PC-3 (cell line): ENCODE measurements around the gene TBX5. TPM values are rescaled to one million over a fixed set of nuclear protein-coding genes. Genes with fewer than 3 reads are reported as not detected.

Source experiments
- ATAC-seq: fragments of 200-7000 bp; cut with Tn5 transposase; 2 replicates; pipeline ENCODE4 v1.9.1; 2020; ENCODE audit warnings: mild to moderate bottlenecking, moderate library complexity
- BruUV-seq: library from RNA; stranded (reverse); fragments of 400-500 nt; replicated peaks from 2 replicates; lab custom pipeline; 2021; lab: Mats Ljungman, UMichigan
- CTCF ChIA-PET: fragments of 300-600 bp; sonication (Branson Sonifier 250); formaldehyde crosslinking; loops from one replicate; lab custom pipeline; 2022; ENCODE audit warnings: antibody characterized with exemption; lab: Charles Lee
- POLR2A ChIA-PET: fragments of 300-600 bp; sonication (Branson Sonifier 250); formaldehyde crosslinking; loops from one replicate; lab custom pipeline; 2022; ENCODE audit warnings: antibody characterized with exemption; ENCODE audit not compliant: unreplicated experiment; lab: Charles Lee
- DNase-seq: peaks from one replicate; pipeline ENCODE4 v3.0.0-alpha.2; 2015
- H2AFZ ChIP-seq: fragments of 300-600 bp; sonication (generic); 2 replicates; pipeline ENCODE4 v1.6.0; 2016; ENCODE audit warnings: antibody characterized with exemption, low read length
- H3F3A ChIP-seq: fragments of 300-600 bp; sonication (generic); one replicate; pipeline ENCODE4 v1.6.0; 2017; ENCODE audit warnings: antibody characterized with exemption, low read length, control low read depth, mild to moderate bottlenecking; ENCODE audit not compliant: unreplicated experiment
- H3K27ac ChIP-seq: fragments of 300-600 bp; sonication (generic); 2 replicates; pipeline ENCODE4 v1.5.1; 2016; ENCODE audit warnings: mild to moderate bottlenecking, low read length
- H3K27me3 ChIP-seq: fragments of 300-600 bp; sonication (generic); 2 replicates; pipeline ENCODE4 v1.6.1; 2016; ENCODE audit warnings: low read length, mixed read lengths
- H3K36me3 ChIP-seq: fragments of 300-600 bp; sonication (generic); 2 replicates; pipeline ENCODE4 v1.6.1; 2016; ENCODE audit warnings: low read depth, mixed run types, low read length, mixed read lengths
- H3K4me1 ChIP-seq: fragments of 300-600 bp; sonication (generic); 2 replicates; pipeline ENCODE4 v1.5.1; 2016; ENCODE audit warnings: low read length; ENCODE audit not compliant: insufficient read depth
- H3K4me2 ChIP-seq: fragments of 300-600 bp; sonication (generic); 2 replicates; pipeline ENCODE4 v1.6.0; 2016; ENCODE audit warnings: low read length
- H3K4me3 ChIP-seq: fragments of 300-600 bp; sonication (generic); 2 replicates; pipeline ENCODE4 v1.5.1; 2016; ENCODE audit warnings: mild to moderate bottlenecking, low read length, mixed read lengths
- H3K79me2 ChIP-seq: fragments of 300-600 bp; sonication (generic); 2 replicates; pipeline ENCODE4 v1.6.1; 2017; ENCODE audit warnings: low read length, mixed read lengths
- H3K9ac ChIP-seq: fragments of 300-600 bp; sonication (generic); 2 replicates; pipeline ENCODE4 v1.6.0; 2016; ENCODE audit warnings: mild to moderate bottlenecking, low read length
- H3K9me2 ChIP-seq: fragments of 300-600 bp; sonication (generic); replicated peaks from 2 replicates; pipeline ENCODE4 v1.6.1; 2016; ENCODE audit warnings: mixed run types, low read length, mixed read lengths
- H3K9me3 ChIP-seq: fragments of 300-600 bp; sonication (generic); 2 replicates; pipeline ENCODE4 v1.6.1; 2016; ENCODE audit warnings: low read length, mixed read lengths
- H4K20me1 ChIP-seq: fragments of 300-600 bp; sonication (generic); 2 replicates; pipeline ENCODE4 v1.6.1; 2016; ENCODE audit warnings: low read length, mixed read lengths
- EZH2 ChIP-seq: fragments of 300-600 bp; sonication (generic); IDR thresholded peaks from one replicate; pipeline ENCODE4 v1.6.1; 2017; ENCODE audit warnings: antibody characterized with exemption, mild to moderate bottlenecking, low read length; ENCODE audit not compliant: unreplicated experiment
- EZH2phosphoT487 ChIP-seq: fragments of 300-600 bp; sonication (generic); IDR thresholded peaks from 2 replicates; pipeline ENCODE4 v1.6.1; 2018; ENCODE audit warnings: mild to moderate bottlenecking, antibody characterized with exemption, low read length, borderline replicate concordance
- intact Hi-C: fragments of 100-400 bp; cut with micrococcal nuclease; formaldehyde crosslinking; loops from 2 replicates; pipeline ENCODE4 v1.9.0; 2023
- total RNA-seq: library from RNA; depleted of rRNA; stranded (reverse); fragments of >200 nt; gene quantifications from 2 replicates; pipeline ENCODE4 v1.2.3, GENCODE V29; 2014
- TF ChIP-seq, protein P1 (sequence below): fragments of 300-600 bp; sonication (generic); conservative IDR thresholded peaks from 2 replicates; pipeline ENCODE4 v1.5.1; 2017; ENCODE audit warnings: antibody characterized with exemption, low read depth, mild to moderate bottlenecking, low read length

Gene TBX5
- total RNA-seq, 1 experiment from 2014 or later, result not detected

GRCh38 chr12:114339626-114340025, 66.3 kb downstream of the TBX5 start:
- Histone ChIP-seq H3K9me3 (no peaks in the 10 kb centered on the region), H3K4me1 (no peaks in the 10 kb centered on the region), H3K27me3 (peaks cover 52% of the 10 kb centered on the region), H3K79me2 (no peaks in the 10 kb centered on the region), H3F3A (no peaks in the 10 kb centered on the region), H3K9me2 (no peaks in the 10 kb centered on the region; the same call in 1 of the 2 replicates), H3K4me3 (no peak overlapping the region), H2AFZ (no peak overlapping the region), H3K4me2 (no peak overlapping the region), H3K27ac (no peak overlapping the region), H3K9ac (no peak overlapping the region), H4K20me1 (no peaks in the 10 kb centered on the region), H3K36me3 (no peaks in the 10 kb centered on the region)
- ChIA-PET CTCF (no interaction called here), POLR2A (no interaction called here)
- TF ChIP-seq EZH2 (no peak), EZH2phosphoT487 (no peak)
- TF ChIP-seq, protein P1, sequence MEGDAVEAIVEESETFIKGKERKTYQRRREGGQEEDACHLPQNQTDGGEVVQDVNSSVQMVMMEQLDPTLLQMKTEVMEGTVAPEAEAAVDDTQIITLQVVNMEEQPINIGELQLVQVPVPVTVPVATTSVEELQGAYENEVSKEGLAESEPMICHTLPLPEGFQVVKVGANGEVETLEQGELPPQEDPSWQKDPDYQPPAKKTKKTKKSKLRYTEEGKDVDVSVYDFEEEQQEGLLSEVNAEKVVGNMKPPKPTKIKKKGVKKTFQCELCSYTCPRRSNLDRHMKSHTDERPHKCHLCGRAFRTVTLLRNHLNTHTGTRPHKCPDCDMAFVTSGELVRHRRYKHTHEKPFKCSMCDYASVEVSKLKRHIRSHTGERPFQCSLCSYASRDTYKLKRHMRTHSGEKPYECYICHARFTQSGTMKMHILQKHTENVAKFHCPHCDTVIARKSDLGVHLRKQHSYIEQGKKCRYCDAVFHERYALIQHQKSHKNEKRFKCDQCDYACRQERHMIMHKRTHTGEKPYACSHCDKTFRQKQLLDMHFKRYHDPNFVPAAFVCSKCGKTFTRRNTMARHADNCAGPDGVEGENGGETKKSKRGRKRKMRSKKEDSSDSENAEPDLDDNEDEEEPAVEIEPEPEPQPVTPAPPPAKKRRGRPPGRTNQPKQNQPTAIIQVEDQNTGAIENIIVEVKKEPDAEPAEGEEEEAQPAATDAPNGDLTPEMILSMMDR, result no peak
- no TSS peak for BruUV-seq
- DNase-seq, result peak; percentile 19
- intact Hi-C loops, result no loop called here
- ATAC-seq, result no peak

DNA sequence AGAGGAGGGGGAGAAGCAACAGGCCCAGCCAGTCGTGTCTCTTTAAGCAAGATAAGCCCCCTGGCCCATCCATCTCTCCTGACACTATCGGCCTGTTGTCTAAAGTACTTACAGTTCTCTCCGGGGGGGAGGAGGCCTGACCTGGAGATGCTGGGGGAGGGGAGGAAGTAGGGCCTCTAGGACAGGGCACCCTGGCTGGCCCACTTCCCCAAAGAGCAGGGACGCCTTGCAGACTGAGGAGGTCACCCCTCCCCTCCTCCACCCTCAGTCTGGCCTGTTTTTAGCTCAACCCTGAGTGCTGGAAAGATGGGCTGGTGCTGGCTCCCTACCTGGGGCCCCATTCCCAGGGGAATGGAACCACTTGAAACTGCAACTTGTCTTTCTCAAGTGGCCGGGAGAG, 70.3 kb downstream of the TBX5 start:
- Histone ChIP-seq H3K4me1 (no peaks in the 10 kb centered on the region), H3K79me2 (no peaks in the 10 kb centered on the region), H2AFZ (no peak overlapping the region), H3K4me3 (no peak overlapping the region), H3K9me3 (peaks cover 4% of the 10 kb centered on the region; the same call in 1 of the 2 replicates), H3K27me3 (peaks cover 19% of the 10 kb centered on the region), H3F3A (no peaks in the 10 kb centered on the region), H3K4me2 (no peak overlapping the region), H3K9ac (no peak overlapping the region), H3K27ac (no peak overlapping the region), H4K20me1 (no peaks in the 10 kb centered on the region), H3K36me3 (no peaks in the 10 kb centered on the region), H3K9me2 (no peaks in the 10 kb centered on the region)
- intact Hi-C loops, result no loop called here
- ATAC-seq (no peak), DNase-seq (no peak)
- POLR2A ChIA-PET, result no interaction called here
- CTCF ChIA-PET, result no interaction called here
- BruUV-seq, result no TSS peak
- TF ChIP-seq EZH2phosphoT487, result no peak
- TF ChIP-seq, protein P1, result no peak

- CTCF ChIA-PET, result no interaction called here
- no peaks in the 10 kb centered on the region for H4K20me1 ChIP-seq
Measured at GRCh38 chr12:114334395-114334794, 71.5 kb downstream of the TBX5 start.

More at GRCh38 chr12:114334395-114334794, 71.5 kb downstream of the TBX5 start:
- Histone ChIP-seq H3K4me2 (no peak overlapping the region), H3K79me2 (no peaks in the 10 kb centered on the region), H3K9me2 (no peaks in the 10 kb centered on the region), H3K9me3 (peaks cover 4% of the 10 kb centered on the region; the same call in 1 of the 2 replicates), H3K27ac (no peak overlapping the region), H3F3A (no peaks in the 10 kb centered on the region), H3K27me3 (peaks cover 13% of the 10 kb centered on the region), H2AFZ (no peak overlapping the region), H3K4me3 (no peak overlapping the region), H3K36me3 (no peaks in the 10 kb centered on the region), H3K4me1 (no peaks in the 10 kb centered on the region), H3K9ac (no peak overlapping the region)
- BruUV-seq, result no TSS peak
- TF ChIP-seq EZH2 (no peak), EZH2phosphoT487 (no peak)
- TF ChIP-seq, protein P1, result no peak
- ATAC-seq (no peak), DNase-seq (no peak)
- POLR2A ChIA-PET, result no interaction called here
- intact Hi-C loops, result no loop called here
